Skeletal muscle tissue (tissue), 4 donors: Measurements from ENCODE around the gene ACER1. TPM values are rescaled to one million over a fixed set of nuclear protein-coding genes. Genes with fewer than 3 reads are reported as not detected.
"Not testable (repeated sequence)": the region's sequence is repeated elsewhere in the genome, so short reads cannot be mapped to it uniquely, and the experiment has no call there.

Experiments
- H3K27ac ChIP-seq: one replicate; pipeline ENCODE4 v1.7.0; 2013; ENCODE audit warnings: mild to moderate bottlenecking, low read depth, low read length, inconsistent platforms
- H3K27me3 ChIP-seq, 3 donors: one replicate each; pipeline ENCODE4 v1.7.0; 2013; ENCODE audit warnings: low read length in 3 of 3; ENCODE audit not compliant: control insufficient read depth in 3 of 3, insufficient read depth in 3 of 3
- H3K36me3 ChIP-seq, 3 donors: one replicate each; pipeline ENCODE4 v1.7.0; 2013; ENCODE audit warnings: low read length in 3 of 3; ENCODE audit not compliant: control insufficient read depth in 3 of 3, insufficient read depth in 3 of 3
- H3K4me1 ChIP-seq, 3 donors: one replicate each; pipeline ENCODE4 v1.7.0; 2013; ENCODE audit warnings: low read length in 3 of 3, mild to moderate bottlenecking in 3 of 3; ENCODE audit not compliant: control insufficient read depth in 3 of 3, insufficient read depth in 3 of 3
- H3K4me3 ChIP-seq, 3 donors: one replicate each; pipeline ENCODE4 v1.7.0; 2013; ENCODE audit warnings: low read length in 3 of 3
- H3K9ac ChIP-seq, 3 donors: one replicate each; pipeline ENCODE4 v1.7.0; 2013; ENCODE audit warnings: low read length in 3 of 3, mild to moderate bottlenecking in 3 of 3, moderate library complexity in 2 of 3, low read depth in 1 of 3
- H3K9me3 ChIP-seq, 3 donors: one replicate each; pipeline ENCODE4 v1.7.0; 2013; ENCODE audit warnings: low read length in 3 of 3; ENCODE audit not compliant: control insufficient read depth in 3 of 3
- total RNA-seq: library from RNA; depleted of rRNA; stranded (reverse); fragments of >200 nt; gene quantifications from one replicate; pipeline ENCODE4 v1.2.3, GENCODE V29; 2014
- donor health status: Osteomylitis.

ACER1 gene
- total RNA-seq, 1 donor from 2014 or later, result 0.52 TPM

DNA sequence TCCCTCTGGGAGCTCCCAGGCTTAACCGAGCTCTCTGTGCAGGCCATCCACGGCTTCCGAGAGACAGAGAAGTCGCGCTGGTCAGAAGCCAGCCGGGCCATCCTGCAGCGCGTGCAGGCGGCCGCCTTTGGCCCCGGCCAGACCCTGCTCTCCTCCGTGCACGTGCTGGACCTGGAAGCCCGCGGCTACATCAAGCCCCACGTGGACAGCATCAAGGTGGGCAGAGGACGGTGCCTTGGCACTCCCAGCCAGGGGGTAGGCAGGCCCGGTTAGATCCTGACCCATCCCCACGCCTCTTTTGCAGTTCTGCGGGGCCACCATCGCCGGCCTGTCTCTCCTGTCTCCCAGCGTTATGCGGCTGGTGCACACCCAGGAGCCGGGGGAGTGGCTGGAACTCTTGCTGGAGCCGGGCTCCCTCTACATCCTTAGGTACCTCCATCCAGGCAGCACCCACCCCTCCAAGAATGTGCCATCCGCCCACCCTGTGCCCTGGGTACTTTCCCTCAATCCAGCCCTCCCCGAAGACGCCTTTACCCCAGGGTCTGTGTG, 40.8 kb upstream of the ACER1 start:
- no peaks in the 10 kb centered on the region for H3K27me3 ChIP-seq
- peaks cover 0 to 8% (median 0%) of the 10 kb centered on the region in 3 donors for H3K36me3 ChIP-seq
- no peaks in the 10 kb centered on the region for H3K9me3 ChIP-seq
- no peak overlapping the region for H3K9ac ChIP-seq
- H3K4me1 ChIP-seq, result peaks cover 23 to 29% (median 27%) of the 10 kb centered on the region in 3 donors
- H3K27ac ChIP-seq, result peak overlapping the region; percentile 56
- H3K4me3 ChIP-seq, result no peak overlapping the region

DNA sequence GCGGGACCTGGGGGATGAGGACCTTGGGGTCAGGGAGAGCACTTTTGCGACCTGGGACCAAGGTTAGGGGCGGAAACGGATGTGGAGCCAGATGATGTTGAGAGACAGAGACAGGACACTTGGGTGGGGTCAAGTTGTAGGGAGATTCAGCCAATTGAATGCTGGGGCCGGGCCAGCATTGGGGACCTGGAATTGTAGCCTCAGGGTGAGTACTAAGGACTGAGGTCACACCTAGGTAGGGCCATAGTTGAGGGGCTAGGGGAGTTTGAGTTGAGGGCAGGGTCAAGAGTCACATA, 40.3 kb upstream of the ACER1 start:
- Histone ChIP-seq H3K4me1 (peaks cover 23 to 29% (median 27%) of the 10 kb centered on the region in 3 donors), H3K27me3 (no peaks in the 10 kb centered on the region), H3K9me3 (no peaks in the 10 kb centered on the region), H3K36me3 (peaks cover under 1 to 8% (median 1%) of the 10 kb centered on the region in 3 donors), H3K27ac (peak overlapping the region; percentile 56), H3K4me3 (peak overlapping the region; percentile 38 to 60 (median 56)), H3K9ac (peak overlapping the region in 1 of 3 donors; percentile 11)

DNA sequence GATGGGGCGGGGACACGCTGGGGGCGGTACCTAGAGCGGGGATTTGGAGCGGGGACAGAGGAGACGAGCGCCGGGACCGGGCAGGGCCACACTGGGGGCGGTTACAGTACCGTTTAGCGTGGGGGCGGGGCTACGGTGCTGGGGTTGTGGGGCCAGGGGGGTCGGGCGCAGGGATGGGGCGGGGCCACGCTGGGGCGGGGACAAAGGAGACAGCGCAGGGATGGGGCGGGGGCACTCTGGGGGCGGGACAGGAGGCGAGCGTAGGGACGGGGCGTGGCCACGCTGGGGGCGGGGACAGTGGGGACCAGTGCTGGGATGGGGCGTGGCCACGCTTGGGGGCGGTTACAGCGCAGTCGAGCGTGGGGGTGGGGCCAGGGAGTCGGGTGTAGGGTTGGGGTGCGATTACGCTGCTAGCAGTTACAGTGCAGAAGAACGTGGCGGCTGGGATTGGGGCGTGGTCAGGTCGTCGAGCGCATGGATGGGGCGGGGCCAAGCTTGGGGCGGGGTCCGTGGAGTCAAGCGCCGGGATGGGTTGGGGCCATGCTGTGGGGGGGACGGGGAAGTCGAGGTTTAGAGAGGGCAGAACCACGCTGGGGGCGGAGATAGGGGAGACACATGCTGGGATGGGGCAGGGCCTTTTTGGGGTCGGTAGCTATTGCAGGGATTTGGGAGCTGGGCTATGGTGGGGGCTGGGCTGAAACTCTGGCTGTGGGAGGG, 39.8 kb upstream of the ACER1 start:
- Histone ChIP-seq H3K9ac (peak overlapping the region; percentile 89 to 99 (median 92)), H3K27me3 (no peaks in the 10 kb centered on the region), H3K36me3 (peaks cover 5 to 13% (median 7%) of the 10 kb centered on the region in 3 donors), H3K27ac (peak overlapping the region; percentile 99), H3K9me3 (no peaks in the 10 kb centered on the region), H3K4me3 (peak overlapping the region; percentile 79 to 96 (median 94)), H3K4me1 (peaks cover 23 to 28% (median 25%) of the 10 kb centered on the region in 3 donors)

DNA sequence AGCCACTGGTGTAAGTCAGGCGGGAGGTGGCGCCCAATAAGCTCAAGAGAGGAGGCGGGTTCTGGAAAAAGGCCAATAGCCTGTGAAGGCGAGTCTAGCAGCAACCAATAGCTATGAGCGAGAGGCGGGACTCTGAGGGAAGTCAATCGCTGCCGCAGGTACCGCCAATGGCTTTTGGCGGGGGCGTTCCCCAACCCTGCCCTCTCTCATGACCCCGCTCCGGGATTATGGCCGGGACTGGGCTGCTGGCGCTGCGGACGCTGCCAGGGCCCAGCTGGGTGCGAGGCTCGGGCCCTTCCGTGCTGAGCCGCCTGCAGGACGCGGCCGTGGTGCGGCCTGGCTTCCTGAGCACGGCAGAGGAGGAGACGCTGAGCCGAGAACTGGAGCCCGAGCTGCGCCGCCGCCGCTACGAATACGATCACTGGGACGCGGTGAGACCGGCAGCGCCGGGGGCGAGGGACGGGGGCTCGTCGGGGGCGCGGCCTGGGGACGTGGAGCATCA, 39.2 kb upstream of the ACER1 start, which contains the start of gene ALKBH7:
TSS of gene ALKBH7 (plus strand) at position 201 of the 502 bp plus-strand sequence. CDS start at position 228, 27 bp downstream.
- H3K9me3 ChIP-seq, result no peaks in the 10 kb centered on the region
- peak within 1 kb of the TSS; percentile 99 for H3K27ac ChIP-seq
- H3K4me3 ChIP-seq, result peak within 1 kb of the TSS; percentile 89 to 96 (median 94)
- peak within 1 kb of the TSS; percentile 89 to 99 (median 92) for H3K9ac ChIP-seq
- peaks cover 10 to 19% (median 13%) of the 10 kb centered on the region in 3 donors for H3K36me3 ChIP-seq
- H3K27me3 ChIP-seq, result no peaks in the 10 kb centered on the region
- H3K4me1 ChIP-seq, result peaks cover 19 to 23% (median 20%) of the 10 kb centered on the region in 3 donors

DNA sequence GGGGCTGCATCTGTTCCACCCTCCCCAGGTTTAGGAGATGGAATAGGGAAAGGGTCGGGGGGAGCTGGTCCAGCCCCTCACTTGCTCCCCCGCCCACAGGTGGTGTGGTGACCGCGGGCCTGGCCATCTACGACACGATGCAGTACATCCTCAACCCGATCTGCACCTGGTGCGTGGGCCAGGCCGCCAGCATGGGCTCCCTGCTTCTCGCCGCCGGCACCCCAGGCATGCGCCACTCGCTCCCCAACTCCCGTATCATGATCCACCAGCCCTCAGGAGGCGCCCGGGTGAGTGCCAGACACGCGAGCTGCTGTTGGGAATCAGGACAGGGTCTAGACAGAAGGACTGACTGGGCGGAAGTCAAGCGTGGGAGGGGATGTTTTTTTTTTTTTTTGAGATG, 30.9 kb upstream of the ACER1 start:
- H3K4me1 ChIP-seq, result peaks cover 3 to 8% (median 7%) of the 10 kb centered on the region in 3 donors
- H3K27me3 ChIP-seq, result no peaks in the 10 kb centered on the region
- no peak overlapping the region for H3K27ac ChIP-seq
- H3K9me3 ChIP-seq, result no peaks in the 10 kb centered on the region
- no peak overlapping the region for H3K4me3 ChIP-seq
- H3K36me3 ChIP-seq, result peaks cover 27 to 34% (median 33%) of the 10 kb centered on the region in 3 donors
- no peak overlapping the region for H3K9ac ChIP-seq

DNA sequence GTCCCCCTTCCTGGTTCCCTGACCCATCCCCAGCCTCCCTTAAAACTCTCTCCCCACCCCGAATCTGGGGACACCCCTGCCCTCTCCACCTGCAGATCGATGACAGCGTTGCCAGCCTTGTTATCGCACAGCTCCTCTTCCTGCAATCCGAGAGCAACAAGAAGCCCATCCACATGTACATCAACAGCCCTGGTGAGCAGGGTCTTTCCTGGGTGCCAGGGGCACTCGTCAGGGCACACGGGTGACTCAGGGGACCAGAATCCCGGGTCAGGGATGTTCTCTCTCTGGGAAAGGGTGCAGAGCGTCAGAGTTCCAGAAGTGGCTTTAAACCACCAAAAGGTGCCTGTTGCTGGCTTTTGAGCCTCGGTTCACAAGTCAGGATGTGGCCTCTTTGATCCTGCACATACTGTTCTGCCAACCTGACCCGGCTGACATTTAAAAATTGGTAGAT, 29.0 kb upstream of the ACER1 start:
- peak overlapping the region; percentile 77 for H3K27ac ChIP-seq
- H3K9ac ChIP-seq, result peak overlapping the region; percentile 80 to 85 (median 85)
- no peaks in the 10 kb centered on the region for H3K27me3 ChIP-seq
- H3K4me3 ChIP-seq, result peak overlapping the region; percentile 78 to 91 (median 83)
- no peaks in the 10 kb centered on the region for H3K9me3 ChIP-seq
- peaks cover 17 to 20% (median 18%) of the 10 kb centered on the region in 3 donors for H3K36me3 ChIP-seq
- H3K4me1 ChIP-seq, result peaks cover 10 to 17% (median 16%) of the 10 kb centered on the region in 3 donors

DNA sequence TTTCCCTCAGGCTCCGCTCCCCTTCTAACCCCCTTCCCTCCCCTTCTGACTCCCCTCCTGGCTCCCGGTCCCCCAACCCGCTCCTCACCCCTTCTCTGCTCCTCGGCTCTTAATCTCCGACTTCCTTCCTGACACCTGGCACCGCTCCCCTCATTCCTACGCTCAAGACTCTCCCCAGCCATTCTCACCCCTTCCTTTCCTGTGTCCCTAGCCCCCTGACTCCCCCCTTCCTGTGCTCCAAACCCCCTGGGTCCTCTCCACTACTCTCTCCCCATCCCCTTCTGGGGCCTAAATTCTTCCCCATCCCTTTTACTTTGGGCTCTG, 28.6 kb upstream of the ACER1 start:
- H3K4me1 ChIP-seq, result peaks cover 10 to 17% (median 16%) of the 10 kb centered on the region in 3 donors
- H3K27me3 ChIP-seq, result no peaks in the 10 kb centered on the region
- no peaks in the 10 kb centered on the region for H3K9me3 ChIP-seq
- peak overlapping the region; percentile 77 for H3K27ac ChIP-seq
- peak overlapping the region; percentile 78 to 91 (median 83) for H3K4me3 ChIP-seq
- peak overlapping the region; percentile 80 to 85 (median 85) for H3K9ac ChIP-seq
- H3K36me3 ChIP-seq, result peaks cover 16 to 19% (median 18%) of the 10 kb centered on the region in 3 donors

DNA sequence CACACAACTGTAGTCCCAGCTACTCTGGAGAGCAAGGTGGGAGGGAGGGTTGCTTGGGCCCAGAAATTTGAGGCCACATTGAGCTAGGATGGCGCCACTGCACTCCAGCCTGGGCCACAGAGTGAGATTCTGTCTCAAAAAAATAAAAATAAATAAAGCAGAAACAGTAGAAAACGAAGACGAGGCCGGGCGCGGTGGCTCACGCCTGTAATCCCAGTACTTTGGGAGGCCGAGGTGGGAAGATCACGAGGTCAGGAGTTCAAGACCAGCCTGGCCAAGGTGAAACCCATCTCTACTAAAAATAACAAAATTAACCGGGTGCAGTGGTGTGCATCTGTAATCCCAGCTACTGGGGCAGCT, 27.4 kb upstream of the ACER1 start:
- Histone ChIP-seq H3K9ac (peak overlapping the region in 2 of 3 donors; percentile 10 to 85), H3K4me3 (peak overlapping the region; percentile 49 to 91 (median 51)), H3K27ac (peak overlapping the region; percentile 77), H3K4me1 (peaks cover 10 to 17% (median 16%) of the 10 kb centered on the region in 3 donors), H3K36me3 (peaks cover 7 to 11% (median 10%) of the 10 kb centered on the region in 3 donors)
- H3K9me3 ChIP-seq, H3K27me3 ChIP-seq: not testable (repeated sequence)

DNA sequence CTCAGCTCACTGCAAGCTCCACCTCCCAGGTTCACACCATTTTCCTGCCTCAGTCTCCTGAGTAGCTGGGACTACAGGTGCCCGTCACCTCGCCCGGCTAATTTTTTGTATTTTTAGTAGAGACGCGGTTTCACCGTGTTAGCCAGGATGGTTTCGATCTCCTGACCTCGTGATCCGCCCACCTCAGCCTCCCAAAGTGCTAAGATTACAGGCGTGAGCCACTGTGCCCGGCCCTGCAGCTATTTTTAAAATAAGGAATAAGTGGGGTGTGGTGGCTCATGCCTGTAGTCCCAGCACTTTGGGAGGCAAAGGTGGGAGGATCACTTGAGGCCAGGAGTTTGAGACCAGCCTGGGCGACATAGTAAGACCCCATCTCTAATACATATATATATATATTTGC, 27.0 kb upstream of the ACER1 start:
- peaks cover 10 to 17% (median 16%) of the 10 kb centered on the region in 3 donors for H3K4me1 ChIP-seq
- H3K27ac ChIP-seq, H3K9ac ChIP-seq, H3K9me3 ChIP-seq, H3K36me3 ChIP-seq, H3K4me3 ChIP-seq, H3K27me3 ChIP-seq: not testable (repeated sequence)
